Panc1 (cell line): ENCODE results near the gene PAX3. TPM values are rescaled to one million over a fixed set of nuclear protein-coding genes. Genes with fewer than 3 reads are reported as not detected.

Experiments used
- ATAC-seq: fragments of 200-7000 bp; cut with Tn5 transposase; 2 replicates; pipeline ENCODE4 v1.9.1; 2020; ENCODE audit warnings: mild to moderate bottlenecking, moderate library complexity
- BruUV-seq: library from RNA; stranded (reverse); fragments of 400-500 nt; replicated peaks from 2 replicates; lab custom pipeline; 2021; lab: Mats Ljungman, UMichigan
- CTCF ChIA-PET: fragments of 300-600 bp; sonication (Branson Sonifier 250); formaldehyde crosslinking; loops from one replicate; lab custom pipeline; 2022; ENCODE audit warnings: antibody characterized with exemption; lab: Charles Lee
- POLR2A ChIA-PET: fragments of 300-600 bp; sonication (Branson Sonifier 250); formaldehyde crosslinking; loops from one replicate; lab custom pipeline; 2022; ENCODE audit warnings: antibody characterized with exemption; lab: Charles Lee
- DNase-seq: peaks from one replicate; pipeline ENCODE4 v3.0.0-alpha.2; 2010; ENCODE audit warnings: low read depth, low spot score
- H3K27ac ChIP-seq: 2 replicates; pipeline ENCODE4 v1.5.1; 2011; ENCODE audit warnings: mild to moderate bottlenecking, low read length, inconsistent platforms
- H3K27me3 ChIP-seq: fragments of 200-500 bp; sonication (Bioruptor generic); 2 replicates; pipeline ENCODE4 v1.6.0; 2014; ENCODE audit warnings: low read length, inconsistent platforms; ENCODE audit not compliant: control insufficient read depth, insufficient read depth
- H3K36me3 ChIP-seq: fragments of 200-500 bp; sonication (Bioruptor generic); 2 replicates; pipeline ENCODE4 v1.5.1; 2014; ENCODE audit warnings: inconsistent platforms, mild to moderate bottlenecking, low read length, moderate library complexity; ENCODE audit not compliant: control insufficient read depth, insufficient read depth
- H3K4me1 ChIP-seq: 2 replicates; pipeline ENCODE4 v1.5.1; 2011; ENCODE audit warnings: inconsistent platforms, mild to moderate bottlenecking, low read length, moderate library complexity; ENCODE audit not compliant: control insufficient read depth, insufficient read depth
- H3K4me3 ChIP-seq, 2 experiments: 2 replicates each; pipeline ENCODE4 v1.5.1; 2011 to 2012; ENCODE audit warnings: low read depth in 2 of 2, low read length in 2 of 2, mild to moderate bottlenecking in 2 of 2, inconsistent platforms in 1 of 2, moderate library complexity in 1 of 2
- H3K9me3 ChIP-seq: fragments of 200-500 bp; sonication (Bioruptor generic); 2 replicates; pipeline ENCODE4 v1.5.1; 2014; ENCODE audit warnings: low read depth, mild to moderate bottlenecking, inconsistent platforms, low read length, moderate library complexity; ENCODE audit not compliant: control insufficient read depth, insufficient read depth
- CTCF ChIP-seq: fragments of 450-650 bp; IDR thresholded peaks from 2 replicates; pipeline ENCODE4 v1.5.1; 2017; ENCODE audit warnings: mild to moderate bottlenecking
- POLR2AphosphoS5 ChIP-seq: IDR thresholded peaks from 2 replicates; pipeline ENCODE4 v1.6.1; 2012; ENCODE audit warnings: mild to moderate bottlenecking, low read depth, low read length, moderate library complexity
- REST ChIP-seq, 2 experiments: IDR thresholded peaks; 2 replicates each; pipeline ENCODE4 v1.6.1; 2011 to 2012; ENCODE audit warnings: low read depth in 2 of 2, control low read depth in 1 of 2, low read length in 1 of 2, mild to moderate bottlenecking in 1 of 2, moderate library complexity in 1 of 2; ENCODE audit not compliant: insufficient read depth in 1 of 2
- SIN3A ChIP-seq: IDR thresholded peaks from 2 replicates; pipeline ENCODE4 v1.6.1; 2012; ENCODE audit warnings: low read depth, mild to moderate bottlenecking, low read length, moderate library complexity, borderline replicate concordance; ENCODE audit not compliant: insufficient read depth
- TCF7L2 ChIP-seq: IDR thresholded peaks from 2 replicates; pipeline ENCODE4 v1.6.1; 2011; ENCODE audit warnings: mild to moderate bottlenecking, low read depth, low read length, inconsistent platforms
- in situ Hi-C: cut with HindIII; loops from 2 replicates; pipeline ENCODE4 v1.10.0; 2016; ENCODE audit warnings: low sequenced_read_pairs, low pct_unique_long_range_greater_than_20kb
- intact Hi-C: fragments of 100-400 bp; cut with micrococcal nuclease; formaldehyde crosslinking; loops from one replicate; pipeline ENCODE4 v1.10.0; 2022; ENCODE audit not compliant: unreplicated experiment
- total RNA-seq: library from RNA; stranded (reverse); gene quantifications from one replicate; pipeline ENCODE4 v1.2.1, GENCODE V29; 2021; ENCODE audit not compliant: unreplicated experiment

Gene PAX3
- total RNA-seq, 1 experiment from 2014 or later, result not detected

- no TSS peak for BruUV-seq
- Histone ChIP-seq H3K4me1 (peaks cover 5% of the 10 kb centered on the region; the same call in 1 of the 2 replicates), H3K9me3 (no peaks in the 10 kb centered on the region), H3K4me3 (no peak overlapping the region), H3K27me3 (peaks cover 19% of the 10 kb centered on the region; the same call in 1 of the 2 replicates), H3K36me3 (no peaks in the 10 kb centered on the region), H3K27ac (no peak overlapping the region)
- in situ Hi-C loops (no loop called here), intact Hi-C loops (no loop called here)
- TF ChIP-seq CTCF (no peak), REST (IDR thresholded peaks at IDR 0.05; ENCODE audit: insufficient read depth in 1 of 2, low read depth in 2 of 2, low read length in 1 of 2) (no peak), TCF7L2 (no peak), SIN3A (no peak), POLR2AphosphoS5 (no peak)
- POLR2A ChIA-PET, result no interaction called here
- CTCF ChIA-PET, result no interaction called here
- no peak for ATAC-seq
- no peak for DNase-seq
Observed at GRCh38 chr2:222300726-222301052, 1.9 kb upstream of the PAX3 start.

- Histone ChIP-seq H3K4me1 (peaks cover 6% of the 10 kb centered on the region), H3K4me3 (no peak overlapping the region), H3K27ac (no peak overlapping the region), H3K36me3 (no peaks in the 10 kb centered on the region), H3K27me3 (peaks cover 16% of the 10 kb centered on the region; the same call in 1 of the 2 replicates), H3K9me3 (no peaks in the 10 kb centered on the region)
- DNase-seq (no peak), ATAC-seq (no peak)
- ChIA-PET CTCF (no interaction called here), POLR2A (no interaction called here)
- TF ChIP-seq POLR2AphosphoS5, result no peak
- no peak for TF ChIP-seq REST (IDR thresholded peaks at IDR 0.05; ENCODE audit: insufficient read depth in 1 of 2, low read depth in 2 of 2, low read length in 1 of 2)
- TF ChIP-seq SIN3A, result no peak
- TF ChIP-seq TCF7L2, result no peak
- no peak for TF ChIP-seq CTCF
- BruUV-seq, result no TSS peak
- in situ Hi-C loops, result no loop called here
- intact Hi-C loops, result no loop called here
Observed at GRCh38 chr2:222299906-222300725, 1.3 kb upstream of the PAX3 start.
